GM23338 (cell line): ENCODE measurements around the gene LPXN. TPM values are rescaled to one million over a fixed set of nuclear protein-coding genes. Genes with fewer than 3 reads are reported as not detected.

Experiments used
- ATAC-seq: fragments of 200-7000 bp; cut with Tn5 transposase; 3 replicates; pipeline ENCODE4 v1.9.1; 2020
- DNase-seq: peaks from one replicate; pipeline ENCODE4 v3.0.0-alpha.2; 2015; ENCODE audit warnings: low spot score
- H2AFZ ChIP-seq: fragments of 200-600 bp; sonication (generic); 2 replicates; pipeline ENCODE4 v1.8.0; 2016; ENCODE audit warnings: antibody characterized with exemption, mild to moderate bottlenecking, moderate library complexity
- H3F3A ChIP-seq: fragments of 200-600 bp; sonication (generic); replicated peaks from 2 replicates; pipeline ENCODE4 v1.8.0; 2017; ENCODE audit warnings: antibody characterized with exemption, mixed run types, low read depth
- H3K27ac ChIP-seq: fragments of 200-600 bp; sonication (generic); 2 replicates; pipeline ENCODE4 v1.6.1; 2016; ENCODE audit warnings: low read depth
- H3K27me3 ChIP-seq: fragments of 200-600 bp; sonication (generic); 2 replicates; pipeline ENCODE4 v1.8.0; 2016; ENCODE audit warnings: mild to moderate bottlenecking, mixed run types, moderate library complexity; ENCODE audit not compliant: insufficient read depth
- H3K36me3 ChIP-seq: fragments of 200-600 bp; sonication (generic); 2 replicates; pipeline ENCODE4 v1.8.0; 2016; ENCODE audit warnings: mild to moderate bottlenecking; ENCODE audit not compliant: insufficient read depth
- H3K4me1 ChIP-seq: fragments of 200-600 bp; sonication (generic); 2 replicates; pipeline ENCODE4 v1.8.0; 2016; ENCODE audit warnings: mild to moderate bottlenecking, moderate library complexity; ENCODE audit not compliant: insufficient read depth
- H3K4me2 ChIP-seq: fragments of 200-600 bp; sonication (generic); 2 replicates; pipeline ENCODE4 v1.7.1; 2017; ENCODE audit warnings: mixed run types
- H3K4me3 ChIP-seq: fragments of 200-600 bp; sonication (generic); 2 replicates; pipeline ENCODE4 v1.6.1; 2016; ENCODE audit warnings: mixed run types
- H3K79me2 ChIP-seq: fragments of 200-600 bp; sonication (generic); replicated peaks from 2 replicates; pipeline ENCODE4 v1.8.0; 2017; ENCODE audit warnings: mild to moderate bottlenecking; ENCODE audit not compliant: insufficient read depth
- H3K9me2 ChIP-seq: fragments of 200-600 bp; sonication (generic); 2 replicates; pipeline ENCODE4 v1.8.0; 2017; ENCODE audit not compliant: insufficient read depth
- H4K20me1 ChIP-seq: fragments of 200-600 bp; sonication (generic); replicated peaks from 2 replicates; pipeline ENCODE4 v1.8.0; 2017; ENCODE audit warnings: mild to moderate bottlenecking; ENCODE audit not compliant: insufficient read depth
- H3K27ac Mint-ChIP-seq: 2 replicates; pipeline ENCODE4 v1.8.0; 2020; ENCODE audit warnings: inconsistent platforms, mild to moderate bottlenecking, moderate library complexity, mixed read lengths
- H3K27me3 Mint-ChIP-seq: 3 replicates; pipeline ENCODE4 v1.8.0; 2022; ENCODE audit warnings: low read depth, mild to moderate bottlenecking, moderate library complexity, mixed read lengths, inconsistent platforms; ENCODE audit not compliant: insufficient read depth, poor library complexity
- H3K36me3 Mint-ChIP-seq: 3 replicates; pipeline ENCODE4 v1.8.0; 2021; ENCODE audit warnings: low read depth, mild to moderate bottlenecking, inconsistent platforms, moderate library complexity, mixed read lengths
- H3K4me1 Mint-ChIP-seq: 3 replicates; pipeline ENCODE4 v1.8.0; 2020; ENCODE audit warnings: mild to moderate bottlenecking, inconsistent platforms, mixed read lengths
- H3K4me3 Mint-ChIP-seq: 3 replicates; pipeline ENCODE4 v1.8.0; 2021; ENCODE audit warnings: moderate library complexity, mild to moderate bottlenecking, inconsistent platforms, mixed read lengths
- H3K9me3 Mint-ChIP-seq: 3 replicates; pipeline ENCODE4 v1.8.0; 2020; ENCODE audit warnings: moderate library complexity, mild to moderate bottlenecking, inconsistent platforms, mixed read lengths
- CREB1 ChIP-seq: fragments of 250-450 bp; sonication (Bioruptor Pico); IDR thresholded peaks from 2 replicates; pipeline ENCODE4 v1.5.0; 2020; ENCODE audit warnings: low read depth, mild to moderate bottlenecking, moderate library complexity
- EZH2 ChIP-seq: fragments of 200-600 bp; sonication (generic); IDR thresholded peaks from one replicate; pipeline ENCODE4 v1.8.0; 2017; ENCODE audit warnings: antibody characterized with exemption, mild to moderate bottlenecking, low read depth; ENCODE audit not compliant: unreplicated experiment
- EZH2phosphoT487 ChIP-seq: fragments of 200-600 bp; sonication (generic); IDR thresholded peaks from one replicate; pipeline ENCODE4 v1.8.1; 2018; ENCODE audit warnings: antibody characterized with exemption; ENCODE audit not compliant: unreplicated experiment
- JUNB ChIP-seq: IDR thresholded peaks from one replicate; pipeline ENCODE4 v1.6.1; 2016; ENCODE audit warnings: antibody characterized with exemption; ENCODE audit not compliant: unreplicated experiment
- NANOG ChIP-seq: IDR thresholded peaks from 2 replicates; pipeline ENCODE4 v1.6.1; 2016; ENCODE audit warnings: antibody characterized with exemption, borderline replicate concordance
- POLR2AphosphoS5 ChIP-seq: IDR thresholded peaks from 2 replicates; pipeline ENCODE4 v1.6.1; 2016; ENCODE audit warnings: antibody characterized with exemption, low read depth
- STAT1 ChIP-seq: IDR thresholded peaks from one replicate; pipeline ENCODE4 v1.6.1; 2016; ENCODE audit warnings: antibody characterized with exemption; ENCODE audit not compliant: unreplicated experiment
- ZNF114 ChIP-seq: fragments of 250-450 bp; sonication (Bioruptor Pico); IDR thresholded peaks from 2 replicates; pipeline ENCODE4 v1.5.0; 2020; ENCODE audit warnings: mild to moderate bottlenecking, moderate library complexity
- ZNF331 ChIP-seq: fragments of 250-450 bp; sonication (Bioruptor Pico); IDR thresholded peaks from 2 replicates; pipeline ENCODE4 v1.5.0; 2020; ENCODE audit warnings: low read depth, mild to moderate bottlenecking, moderate library complexity
- polyA plus RNA-seq: library from polyadenylated mRNA; unstranded; fragments of >200 nt; fragmentation: Nextera tagmentation; extraction: Ambion mirVana; gene quantifications from 2 replicates; pipeline ENCODE4 v1.2.1, GENCODE V29; 2016
- total RNA-seq: library from RNA; depleted of rRNA; stranded (reverse); fragments of >200 nt; shearing (Covaris generic); gene quantifications from 2 replicates; pipeline ENCODE4 v1.2.3, GENCODE V29; 2014
- TF ChIP-seq, protein P1 (sequence below), 2 experiments: fragments of 200-600 bp in 1 of 2; sonication (generic) in 1 of 2; conservative IDR thresholded peaks; 2 replicates each; pipeline versions ENCODE4 v1.5.1 to v1.6.1; 2016 to 2017; ENCODE audit warnings: antibody characterized with exemption in 2 of 2, low read depth in 2 of 2, mild to moderate bottlenecking in 2 of 2, moderate library complexity in 1 of 2
- TF ChIP-seq, protein P2 (sequence below): IDR thresholded peaks from 2 replicates; pipeline ENCODE4 v1.6.1; 2016; ENCODE audit warnings: antibody characterized with exemption
- TF ChIP-seq, protein P3 (sequence below): fragments of 250-450 bp; sonication (Bioruptor Pico); IDR thresholded peaks from 2 replicates; pipeline ENCODE4 v1.5.0; 2020; ENCODE audit warnings: mild to moderate bottlenecking, moderate library complexity

The LPXN gene
- total and polyA plus RNA-seq, 2 experiments from 2014 or later, result 0.56 to 1.3 TPM

DNA sequence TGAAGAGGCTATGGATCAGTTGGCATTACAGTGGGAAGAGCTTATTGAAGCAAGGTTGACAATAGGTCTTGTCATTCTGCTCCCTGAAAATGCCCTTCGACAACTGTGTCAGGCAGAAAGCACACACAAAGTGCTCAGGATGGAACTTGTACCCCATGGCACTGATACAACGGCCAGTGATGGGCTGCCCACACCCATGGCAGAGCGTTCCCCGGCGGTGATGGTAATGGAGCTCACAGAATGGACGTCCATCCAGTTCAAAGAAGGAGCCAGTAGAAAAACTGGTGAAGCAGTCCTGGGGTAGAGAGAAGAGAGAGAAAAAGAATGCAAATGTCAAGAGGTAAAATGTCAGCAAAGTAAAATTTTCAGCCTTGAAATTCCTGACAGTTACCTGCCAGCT, 48.2 kb downstream of the LPXN start (continued):
- TF ChIP-seq, protein P1, sequence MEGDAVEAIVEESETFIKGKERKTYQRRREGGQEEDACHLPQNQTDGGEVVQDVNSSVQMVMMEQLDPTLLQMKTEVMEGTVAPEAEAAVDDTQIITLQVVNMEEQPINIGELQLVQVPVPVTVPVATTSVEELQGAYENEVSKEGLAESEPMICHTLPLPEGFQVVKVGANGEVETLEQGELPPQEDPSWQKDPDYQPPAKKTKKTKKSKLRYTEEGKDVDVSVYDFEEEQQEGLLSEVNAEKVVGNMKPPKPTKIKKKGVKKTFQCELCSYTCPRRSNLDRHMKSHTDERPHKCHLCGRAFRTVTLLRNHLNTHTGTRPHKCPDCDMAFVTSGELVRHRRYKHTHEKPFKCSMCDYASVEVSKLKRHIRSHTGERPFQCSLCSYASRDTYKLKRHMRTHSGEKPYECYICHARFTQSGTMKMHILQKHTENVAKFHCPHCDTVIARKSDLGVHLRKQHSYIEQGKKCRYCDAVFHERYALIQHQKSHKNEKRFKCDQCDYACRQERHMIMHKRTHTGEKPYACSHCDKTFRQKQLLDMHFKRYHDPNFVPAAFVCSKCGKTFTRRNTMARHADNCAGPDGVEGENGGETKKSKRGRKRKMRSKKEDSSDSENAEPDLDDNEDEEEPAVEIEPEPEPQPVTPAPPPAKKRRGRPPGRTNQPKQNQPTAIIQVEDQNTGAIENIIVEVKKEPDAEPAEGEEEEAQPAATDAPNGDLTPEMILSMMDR (conservative IDR thresholded peaks at IDR 0.05; ENCODE audit: low read depth in 2 of 2), result no peak

DNA sequence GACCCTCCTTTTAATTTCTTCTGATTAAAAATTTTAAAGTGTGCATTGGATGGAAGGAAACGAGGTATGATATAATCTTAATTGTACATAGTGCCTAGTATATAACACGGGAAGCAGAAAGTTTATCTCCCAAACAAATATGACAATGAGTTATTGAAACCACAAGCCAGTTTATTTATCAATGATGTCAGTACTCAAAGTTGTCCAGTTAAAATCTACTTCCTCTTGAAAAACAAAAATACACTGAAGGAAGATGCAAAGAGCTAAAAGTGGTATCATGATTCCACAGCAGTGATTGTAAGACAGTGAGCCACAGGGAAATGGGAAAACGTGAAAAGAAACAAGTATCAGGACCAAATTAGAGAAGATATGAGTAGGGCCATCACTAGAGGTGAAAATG, 48.9 kb downstream of the LPXN start:
- Histone ChIP-seq H3K9me2 (no peaks in the 10 kb centered on the region), H4K20me1 (no peaks in the 10 kb centered on the region), H3K27ac (no peak overlapping the region), H3K4me1 (no peaks in the 10 kb centered on the region), H3K36me3 (no peaks in the 10 kb centered on the region), H3K79me2 (no peaks in the 10 kb centered on the region), H3K4me3 (no peak overlapping the region), H3K4me2 (no peak overlapping the region), H3K27me3 (no peaks in the 10 kb centered on the region), H3F3A (no peaks in the 10 kb centered on the region), H2AFZ (no peak overlapping the region)
- Mint-ChIP-seq H3K27ac (no peak overlapping the region), H3K4me1 (peaks cover 13% of the 10 kb centered on the region; the same call in 2 of the 3 replicates), H3K36me3 (peaks cover 17% of the 10 kb centered on the region), H3K27me3 (no peaks in the 10 kb centered on the region), H3K4me3 (no peak overlapping the region), H3K9me3 (peaks cover 16% of the 10 kb centered on the region)
- TF ChIP-seq, protein P2, sequence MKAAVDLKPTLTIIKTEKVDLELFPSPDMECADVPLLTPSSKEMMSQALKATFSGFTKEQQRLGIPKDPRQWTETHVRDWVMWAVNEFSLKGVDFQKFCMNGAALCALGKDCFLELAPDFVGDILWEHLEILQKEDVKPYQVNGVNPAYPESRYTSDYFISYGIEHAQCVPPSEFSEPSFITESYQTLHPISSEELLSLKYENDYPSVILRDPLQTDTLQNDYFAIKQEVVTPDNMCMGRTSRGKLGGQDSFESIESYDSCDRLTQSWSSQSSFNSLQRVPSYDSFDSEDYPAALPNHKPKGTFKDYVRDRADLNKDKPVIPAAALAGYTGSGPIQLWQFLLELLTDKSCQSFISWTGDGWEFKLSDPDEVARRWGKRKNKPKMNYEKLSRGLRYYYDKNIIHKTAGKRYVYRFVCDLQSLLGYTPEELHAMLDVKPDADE, result no peak
- no peak for TF ChIP-seq ZNF331 (CRISPR knock-in tag)
- no peak for TF ChIP-seq POLR2AphosphoS5
- TF ChIP-seq, protein P1 (conservative IDR thresholded peaks at IDR 0.05; ENCODE audit: low read depth in 2 of 2), result no peak
- no peak for TF ChIP-seq CREB1 (CRISPR knock-in tag)
- TF ChIP-seq EZH2phosphoT487, result no peak
- no peak for TF ChIP-seq NANOG
- TF ChIP-seq ZNF114, result no peak
- no peak for TF ChIP-seq JUNB
- no peak for TF ChIP-seq STAT1
- no peak for TF ChIP-seq EZH2
- TF ChIP-seq, protein P3, sequence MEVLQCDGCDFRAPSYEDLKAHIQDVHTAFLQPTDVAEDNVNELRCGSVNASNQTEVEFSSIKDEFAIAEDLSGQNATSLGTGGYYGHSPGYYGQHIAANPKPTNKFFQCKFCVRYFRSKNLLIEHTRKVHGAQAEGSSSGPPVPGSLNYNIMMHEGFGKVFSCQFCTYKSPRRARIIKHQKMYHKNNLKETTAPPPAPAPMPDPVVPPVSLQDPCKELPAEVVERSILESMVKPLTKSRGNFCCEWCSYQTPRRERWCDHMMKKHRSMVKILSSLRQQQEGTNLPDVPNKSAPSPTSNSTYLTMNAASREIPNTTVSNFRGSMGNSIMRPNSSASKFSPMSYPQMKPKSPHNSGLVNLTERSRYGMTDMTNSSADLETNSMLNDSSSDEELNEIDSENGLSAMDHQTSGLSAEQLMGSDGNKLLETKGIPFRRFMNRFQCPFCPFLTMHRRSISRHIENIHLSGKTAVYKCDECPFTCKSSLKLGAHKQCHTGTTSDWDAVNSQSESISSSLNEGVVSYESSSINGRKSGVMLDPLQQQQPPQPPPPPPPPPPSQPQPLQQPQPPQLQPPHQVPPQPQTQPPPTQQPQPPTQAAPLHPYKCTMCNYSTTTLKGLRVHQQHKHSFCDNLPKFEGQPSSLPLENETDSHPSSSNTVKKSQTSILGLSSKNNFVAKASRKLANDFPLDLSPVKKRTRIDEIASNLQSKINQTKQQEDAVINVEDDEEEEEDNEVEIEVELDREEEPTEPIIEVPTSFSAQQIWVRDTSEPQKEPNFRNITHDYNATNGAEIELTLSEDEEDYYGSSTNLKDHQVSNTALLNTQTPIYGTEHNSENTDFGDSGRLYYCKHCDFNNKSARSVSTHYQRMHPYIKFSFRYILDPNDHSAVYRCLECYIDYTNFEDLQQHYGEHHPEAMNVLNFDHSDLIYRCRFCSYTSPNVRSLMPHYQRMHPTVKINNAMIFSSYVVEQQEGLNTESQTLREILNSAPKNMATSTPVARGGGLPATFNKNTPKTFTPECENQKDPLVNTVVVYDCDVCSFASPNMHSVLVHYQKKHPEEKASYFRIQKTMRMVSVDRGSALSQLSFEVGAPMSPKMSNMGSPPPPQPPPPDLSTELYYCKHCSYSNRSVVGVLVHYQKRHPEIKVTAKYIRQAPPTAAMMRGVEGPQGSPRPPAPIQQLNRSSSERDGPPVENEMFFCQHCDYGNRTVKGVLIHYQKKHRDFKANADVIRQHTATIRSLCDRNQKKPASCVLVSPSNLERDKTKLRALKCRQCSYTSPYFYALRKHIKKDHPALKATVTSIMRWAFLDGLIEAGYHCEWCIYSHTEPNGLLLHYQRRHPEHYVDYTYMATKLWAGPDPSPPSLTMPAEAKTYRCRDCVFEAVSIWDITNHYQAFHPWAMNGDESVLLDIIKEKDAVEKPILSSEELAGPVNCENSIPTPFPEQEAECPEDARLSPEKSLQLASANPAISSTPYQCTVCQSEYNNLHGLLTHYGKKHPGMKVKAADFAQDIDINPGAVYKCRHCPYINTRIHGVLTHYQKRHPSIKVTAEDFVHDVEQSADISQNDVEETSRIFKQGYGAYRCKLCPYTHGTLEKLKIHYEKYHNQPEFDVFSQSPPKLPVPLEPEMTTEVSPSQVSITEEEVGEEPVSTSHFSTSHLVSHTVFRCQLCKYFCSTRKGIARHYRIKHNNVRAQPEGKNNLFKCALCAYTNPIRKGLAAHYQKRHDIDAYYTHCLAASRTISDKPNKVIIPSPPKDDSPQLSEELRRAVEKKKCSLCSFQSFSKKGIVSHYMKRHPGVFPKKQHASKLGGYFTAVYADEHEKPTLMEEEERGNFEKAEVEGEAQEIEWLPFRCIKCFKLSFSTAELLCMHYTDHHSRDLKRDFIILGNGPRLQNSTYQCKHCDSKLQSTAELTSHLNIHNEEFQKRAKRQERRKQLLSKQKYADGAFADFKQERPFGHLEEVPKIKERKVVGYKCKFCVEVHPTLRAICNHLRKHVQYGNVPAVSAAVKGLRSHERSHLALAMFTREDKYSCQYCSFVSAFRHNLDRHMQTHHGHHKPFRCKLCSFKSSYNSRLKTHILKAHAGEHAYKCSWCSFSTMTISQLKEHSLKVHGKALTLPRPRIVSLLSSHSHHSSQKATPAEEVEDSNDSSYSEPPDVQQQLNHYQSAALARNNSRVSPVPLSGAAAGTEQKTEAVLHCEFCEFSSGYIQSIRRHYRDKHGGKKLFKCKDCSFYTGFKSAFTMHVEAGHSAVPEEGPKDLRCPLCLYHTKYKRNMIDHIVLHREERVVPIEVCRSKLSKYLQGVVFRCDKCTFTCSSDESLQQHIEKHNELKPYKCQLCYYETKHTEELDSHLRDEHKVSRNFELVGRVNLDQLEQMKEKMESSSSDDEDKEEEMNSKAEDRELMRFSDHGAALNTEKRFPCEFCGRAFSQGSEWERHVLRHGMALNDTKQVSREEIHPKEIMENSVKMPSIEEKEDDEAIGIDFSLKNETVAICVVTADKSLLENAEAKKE (CRISPR knock-in tag), result no peak
- ATAC-seq (no peak), DNase-seq (no peak)
